Upper lobe of right lung (tissue), 1 donor: ENCODE measurements around the gene DOK6. TPM values are rescaled to one million over a fixed set of nuclear protein-coding genes. Genes with fewer than 3 reads are reported as not detected.

Source experiments
- ATAC-seq: fragments of 200-7000 bp; cut with Tn5 transposase; one replicate; pipeline ENCODE4 v1.9.1; 2020; ENCODE audit warnings: mild to moderate bottlenecking, moderate library complexity
- DNase-seq: peaks from one replicate; pipeline ENCODE4 v3.0.0-alpha.2; 2020
- H3K27ac ChIP-seq: fragments of 200-600 bp; one replicate; pipeline ENCODE4 v1.8.0; 2022
- H3K27me3 ChIP-seq: fragments of 200-600 bp; one replicate; pipeline ENCODE4 v1.8.0; 2022; ENCODE audit warnings: mild to moderate bottlenecking
- H3K36me3 ChIP-seq: fragments of 200-600 bp; one replicate; pipeline ENCODE4 v1.8.0; 2022
- H3K4me1 ChIP-seq: fragments of 200-600 bp; one replicate; pipeline ENCODE4 v1.8.0; 2022
- H3K4me3 ChIP-seq: fragments of 200-600 bp; one replicate; pipeline ENCODE4 v1.8.0; 2022; ENCODE audit warnings: mild to moderate bottlenecking
- H3K9me3 ChIP-seq: fragments of 200-600 bp; one replicate; pipeline ENCODE4 v1.8.0; 2022
- intact Hi-C: fragments of 100-400 bp; cut with DNase I; formaldehyde crosslinking; loops from one replicate; pipeline ENCODE4 v1.11.0; 2022
- total RNA-seq: library from RNA; stranded (reverse); fragmentation: NEBNext Ultra II Directional; extraction: Animal tissue kit (Norgen Biotek cat#: 25700); gene quantifications from one replicate; pipeline ENCODE4 v1.2.1, GENCODE V29; 2021
- TF ChIP-seq, protein P1 (sequence below): fragments of 200-600 bp; IDR thresholded peaks from one replicate; pipeline ENCODE4 v1.8.0; 2022; ENCODE audit warnings: antibody characterized with exemption
- donor health status: DM: no; HTN: yes; CAD: no; lungs with severe emphysema.

Gene DOK6
- total RNA-seq, 1 donor from 2014 or later = 5.9 TPM

DNA sequence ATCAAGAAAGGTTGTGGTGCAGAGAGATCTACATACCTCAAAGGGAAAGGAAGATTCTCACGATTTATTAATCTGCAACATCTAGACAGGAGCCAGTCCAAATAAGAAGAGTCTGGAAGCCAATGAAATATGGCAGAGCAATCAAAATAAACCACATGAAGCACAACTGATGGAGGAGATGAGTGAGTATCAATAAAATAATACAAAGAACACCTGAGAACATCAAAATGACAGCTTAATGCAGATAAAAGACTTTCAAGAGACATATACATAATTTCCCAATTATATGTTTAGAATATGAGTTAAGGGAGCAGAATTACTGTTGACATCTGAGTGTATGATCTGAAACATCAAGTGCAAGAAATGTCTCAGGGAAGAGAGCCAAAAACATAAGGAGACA is 12.5 kb upstream of the DOK6 start:
- Histone ChIP-seq H3K36me3 (no peaks in the 10 kb centered on the region), H3K27me3 (no peaks in the 10 kb centered on the region), H3K9me3 (no peaks in the 10 kb centered on the region), H3K27ac (no peak overlapping the region), H3K4me1 (no peaks in the 10 kb centered on the region), H3K4me3 (no peak overlapping the region)
- ATAC-seq (no peak), DNase-seq (no peak)
- TF ChIP-seq, protein P1, sequence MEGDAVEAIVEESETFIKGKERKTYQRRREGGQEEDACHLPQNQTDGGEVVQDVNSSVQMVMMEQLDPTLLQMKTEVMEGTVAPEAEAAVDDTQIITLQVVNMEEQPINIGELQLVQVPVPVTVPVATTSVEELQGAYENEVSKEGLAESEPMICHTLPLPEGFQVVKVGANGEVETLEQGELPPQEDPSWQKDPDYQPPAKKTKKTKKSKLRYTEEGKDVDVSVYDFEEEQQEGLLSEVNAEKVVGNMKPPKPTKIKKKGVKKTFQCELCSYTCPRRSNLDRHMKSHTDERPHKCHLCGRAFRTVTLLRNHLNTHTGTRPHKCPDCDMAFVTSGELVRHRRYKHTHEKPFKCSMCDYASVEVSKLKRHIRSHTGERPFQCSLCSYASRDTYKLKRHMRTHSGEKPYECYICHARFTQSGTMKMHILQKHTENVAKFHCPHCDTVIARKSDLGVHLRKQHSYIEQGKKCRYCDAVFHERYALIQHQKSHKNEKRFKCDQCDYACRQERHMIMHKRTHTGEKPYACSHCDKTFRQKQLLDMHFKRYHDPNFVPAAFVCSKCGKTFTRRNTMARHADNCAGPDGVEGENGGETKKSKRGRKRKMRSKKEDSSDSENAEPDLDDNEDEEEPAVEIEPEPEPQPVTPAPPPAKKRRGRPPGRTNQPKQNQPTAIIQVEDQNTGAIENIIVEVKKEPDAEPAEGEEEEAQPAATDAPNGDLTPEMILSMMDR = no peak
- intact Hi-C loops = no loop called here

DNA sequence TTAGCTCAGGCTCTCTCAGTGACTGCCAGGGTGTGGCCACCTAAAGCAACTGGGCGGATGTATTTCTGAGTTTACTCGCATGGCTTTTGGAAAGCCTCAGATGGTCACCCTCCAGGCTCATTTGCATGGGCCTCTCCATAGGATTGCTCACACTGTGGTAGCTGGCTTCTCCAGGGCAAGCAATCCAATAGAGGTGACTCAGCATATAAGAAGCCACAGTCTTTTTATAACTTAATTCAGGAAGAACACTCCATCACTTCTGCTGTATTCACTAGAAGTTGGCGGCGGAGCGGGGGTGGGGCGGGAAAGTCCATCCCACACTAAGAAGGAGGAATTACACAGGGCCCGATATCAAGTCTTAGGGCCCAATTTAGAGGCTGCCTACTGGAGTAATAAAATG is 3.6 kb upstream of the DOK6 start:
- H3K36me3 ChIP-seq = no peaks in the 10 kb centered on the region
- H3K27me3 ChIP-seq = peaks cover 9% of the 10 kb centered on the region
- intact Hi-C loops = no loop called here
- no peak overlapping the region for H3K4me3 ChIP-seq
- no peak overlapping the region for H3K27ac ChIP-seq
- H3K4me1 ChIP-seq = no peaks in the 10 kb centered on the region
- H3K9me3 ChIP-seq = no peaks in the 10 kb centered on the region
- DNase-seq (no peak), ATAC-seq (no peak)
- TF ChIP-seq, protein P1 = no peak

DNA sequence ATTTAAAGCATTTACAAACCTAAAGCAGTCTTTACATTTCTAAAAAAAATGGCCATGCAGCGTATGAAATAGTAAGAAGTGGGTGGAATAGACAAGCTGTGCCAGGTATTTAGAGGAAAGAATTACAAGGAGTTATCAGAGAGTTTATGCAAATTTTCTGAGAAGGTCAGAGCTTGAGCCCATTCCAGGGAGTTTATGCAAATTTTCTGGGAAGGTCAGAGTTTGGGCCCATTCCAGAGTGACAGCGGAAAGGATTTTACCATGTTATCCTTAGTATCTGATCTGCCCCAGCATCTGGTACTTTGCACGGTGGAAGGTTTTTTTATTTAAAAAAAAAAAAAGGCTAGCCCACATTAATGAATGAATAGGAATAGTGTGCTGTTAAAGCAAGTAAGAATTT is 1.4 kb upstream of the DOK6 start:
- peaks cover 16% of the 10 kb centered on the region for H3K27me3 ChIP-seq
- H3K9me3 ChIP-seq = no peaks in the 10 kb centered on the region
- H3K36me3 ChIP-seq = no peaks in the 10 kb centered on the region
- no peak overlapping the region for H3K4me3 ChIP-seq
- no peak for ATAC-seq
- DNase-seq = no peak
- TF ChIP-seq, protein P1 = no peak
- no peaks in the 10 kb centered on the region for H3K4me1 ChIP-seq
- intact Hi-C loops = no loop called here
- H3K27ac ChIP-seq = no peak overlapping the region

DNA sequence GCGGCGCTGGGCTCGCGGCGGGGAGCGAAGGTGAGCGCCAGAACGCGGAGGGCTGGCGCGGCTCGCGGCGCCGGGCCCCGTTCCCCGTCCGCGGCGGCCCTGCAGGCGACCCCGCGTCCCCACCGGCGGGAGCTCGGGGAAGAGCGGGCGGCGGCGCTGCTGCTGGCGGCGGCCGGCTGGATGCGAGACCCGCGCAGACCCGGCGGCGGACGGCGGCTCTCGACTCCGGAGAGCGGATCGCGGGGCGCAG is 213 bp downstream of the DOK6 start:
- no peak for DNase-seq
- H3K27ac ChIP-seq = peak overlapping the region; percentile 15

DNA sequence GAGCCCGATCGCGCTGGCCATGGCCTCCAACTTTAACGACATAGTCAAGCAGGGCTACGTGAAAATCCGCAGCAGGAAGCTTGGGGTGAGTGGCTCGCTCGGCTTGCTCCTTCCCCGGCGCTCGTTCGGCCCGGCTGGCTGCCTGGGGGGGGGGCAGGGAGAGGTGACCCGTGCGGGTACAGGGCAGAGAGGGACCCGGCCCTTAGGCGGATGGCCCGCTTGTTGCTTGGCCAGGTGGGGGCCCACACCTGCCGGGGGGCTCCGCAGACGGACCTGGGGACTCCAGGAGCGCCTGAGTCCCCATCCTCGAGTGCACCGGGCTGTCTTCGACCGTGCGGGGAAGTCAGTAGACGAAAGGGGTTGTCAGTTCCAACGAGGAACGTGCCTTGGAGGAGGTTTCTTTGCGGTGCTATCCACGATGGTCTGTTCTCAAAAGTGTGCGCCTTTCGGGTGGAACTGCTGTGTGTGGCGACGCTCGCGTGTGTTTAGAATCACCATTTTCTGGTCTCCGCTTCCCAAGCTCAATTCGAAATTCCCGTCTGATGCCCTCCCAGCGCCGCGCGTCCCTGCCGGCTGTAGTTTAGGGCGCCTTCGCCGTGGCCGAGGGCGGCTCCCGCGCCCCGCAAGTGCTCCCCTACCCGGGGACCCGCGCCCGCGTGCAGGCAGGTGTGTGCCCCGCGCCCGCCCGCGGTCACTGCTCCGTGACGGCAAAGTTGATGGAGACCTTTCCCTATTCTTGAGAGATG is 711 bp downstream of the DOK6 start:
- DNase-seq (peak; percentile 64), ATAC-seq (peak; percentile 26)
- Histone ChIP-seq H3K4me1 (no peaks in the 10 kb centered on the region), H3K27me3 (peaks cover 16% of the 10 kb centered on the region), H3K9me3 (no peaks in the 10 kb centered on the region), H3K27ac (peak overlapping the region; percentile 15), H3K36me3 (no peaks in the 10 kb centered on the region), H3K4me3 (peak overlapping the region; percentile 53)
- intact Hi-C loops = no loop called here
- TF ChIP-seq, protein P1 = no peak

More for the DNA sequence above, 213 bp downstream of the DOK6 start:
- Histone ChIP-seq H3K36me3 (no peaks in the 10 kb centered on the region), H3K27me3 (peaks cover 16% of the 10 kb centered on the region), H3K4me1 (no peaks in the 10 kb centered on the region), H3K4me3 (peak overlapping the region; percentile 53), H3K9me3 (no peaks in the 10 kb centered on the region)
- intact Hi-C loops = no loop called here
- no peak for ATAC-seq
- TF ChIP-seq, protein P1 = no peak
